CD4-positive, alpha-beta T cell (primary cell): Measurements from ENCODE around the gene ANKS1B. TPM values are rescaled to one million over a fixed set of nuclear protein-coding genes. Genes with fewer than 3 reads are reported as not detected.

ENCODE experiments used
- ATAC-seq: fragments of 200-7000 bp; cut with Tn5 transposase; one replicate; pipeline ENCODE4 v1.10.0; 2022; ENCODE audit warnings: mild to moderate bottlenecking; ENCODE audit not compliant: poor library complexity
- CTCF ChIA-PET: fragments of 350-600 bp; sonication (Branson Sonifier 250); formaldehyde crosslinking; loops from one replicate; lab custom pipeline; 2021; ENCODE audit warnings: antibody characterized with exemption, inconsistent platforms; lab: Charles Lee
- POLR2A ChIA-PET: fragments of 350-600 bp; sonication (Branson Sonifier 250); formaldehyde crosslinking; loops from one replicate; lab custom pipeline; 2021; ENCODE audit warnings: antibody characterized with exemption, inconsistent platforms; lab: Charles Lee
- DNase-seq, 14 experiments: peaks; one replicate each; pipeline ENCODE4 v3.0.0-alpha.2; 2013 to 2020; ENCODE audit warnings: mixed read lengths in 2 of 14
- H3K27ac ChIP-seq, 2 donors: one replicate each; pipeline versions ENCODE4 v1.5.1 to v1.7.0; 2013; ENCODE audit warnings: low read length in 2 of 2, low read depth in 1 of 2, mild to moderate bottlenecking in 1 of 2
- H3K27me3 ChIP-seq, 2 experiments: 1 replicate in 1 of 2; 2 replicates in 1 of 2; pipeline versions ENCODE4 v1.6.1 to v1.7.0; 2013; ENCODE audit warnings: low read length in 2 of 2, control low read depth in 1 of 2, mild to moderate bottlenecking in 1 of 2, moderate library complexity in 1 of 2; ENCODE audit not compliant: insufficient read depth in 2 of 2, control insufficient read depth in 1 of 2
- H3K36me3 ChIP-seq: one replicate; pipeline ENCODE4 v1.6.1; 2013; ENCODE audit warnings: low read length, control low read depth; ENCODE audit not compliant: insufficient read depth
- H3K4me1 ChIP-seq: one replicate; pipeline ENCODE4 v1.6.1; 2013; ENCODE audit warnings: low read length, control low read depth; ENCODE audit not compliant: insufficient read depth
- H3K4me3 ChIP-seq: one replicate; pipeline ENCODE4 v1.5.1; 2013; ENCODE audit warnings: mild to moderate bottlenecking, low read length, moderate library complexity
- H3K9me3 ChIP-seq, 2 experiments: 1 replicate in 1 of 2; 2 replicates in 1 of 2; pipeline versions ENCODE4 v1.6.1 to v1.7.0; 2013; ENCODE audit warnings: low read length in 2 of 2, mild to moderate bottlenecking in 2 of 2, control low read depth in 1 of 2, moderate library complexity in 1 of 2; ENCODE audit not compliant: control insufficient read depth in 1 of 2, insufficient read depth in 1 of 2
- H3K27ac Mint-ChIP-seq: one replicate; pipeline ENCODE4 v1.8.0; 2020; ENCODE audit warnings: mixed read lengths
- H3K27me3 Mint-ChIP-seq: one replicate; pipeline ENCODE4 v1.8.0; 2021; ENCODE audit warnings: mixed read lengths
- H3K36me3 Mint-ChIP-seq: one replicate; pipeline ENCODE4 v1.8.0; 2021; ENCODE audit warnings: low read depth, mixed read lengths
- H3K4me1 Mint-ChIP-seq: one replicate; pipeline ENCODE4 v1.8.0; 2021; ENCODE audit warnings: low read depth, mixed read lengths
- H3K4me3 Mint-ChIP-seq: one replicate; pipeline ENCODE4 v1.8.0; 2020; ENCODE audit warnings: mild to moderate bottlenecking, mixed read lengths
- H3K9me3 Mint-ChIP-seq: one replicate; pipeline ENCODE4 v1.8.0; 2020; ENCODE audit warnings: mixed read lengths
- CTCF ChIP-seq: fragments of 200-600 bp; IDR thresholded peaks from one replicate; pipeline ENCODE4 v1.8.0; 2022; ENCODE audit warnings: antibody characterized with exemption, mild to moderate bottlenecking
- intact Hi-C, 2 experiments: fragments of 100-400 bp; cut with DNase I in 1 of 2; cut with micrococcal nuclease in 1 of 2; formaldehyde crosslinking; loops; one replicate each; pipeline versions ENCODE4 v1.15.1 to v1.9.0; 2023 to 2025; cut with DNase I, micrococcal nuclease
- total RNA-seq, 174 experiments: library from RNA in 2 of 174; stranded (reverse) in 2 of 174; gene quantifications; one replicate each; pipeline ENCODE4 v1.2.3 and lab custom pipeline; 2021 to 2026

ANKS1B gene
- total RNA-seq, 2 experiments from 2014 or later = 0.16 to 1.1 TPM

- intact Hi-C loops = no loop called here
- H3K4me1 ChIP-seq = no peaks in the 10 kb centered on the region
- no peaks in the 10 kb centered on the region for H3K9me3 Mint-ChIP-seq
- H3K9me3 ChIP-seq = no peaks in the 10 kb centered on the region
- no peak overlapping the region for H3K27ac ChIP-seq
- H3K36me3 ChIP-seq = no peaks in the 10 kb centered on the region
- no peak overlapping the region for H3K4me3 ChIP-seq
- ChIA-PET POLR2A (no interaction called here), CTCF (no interaction called here)
- peaks cover 10% of the 10 kb centered on the region for H3K27me3 Mint-ChIP-seq
- TF ChIP-seq CTCF = no peak
- no peaks in the 10 kb centered on the region for H3K4me1 Mint-ChIP-seq
- no peak for DNase-seq
- H3K36me3 Mint-ChIP-seq = no peaks in the 10 kb centered on the region
- ATAC-seq = no peak
- no peak overlapping the region for H3K4me3 Mint-ChIP-seq
- no peak overlapping the region for H3K27ac Mint-ChIP-seq
- H3K27me3 ChIP-seq = no peaks in the 10 kb centered on the region
These were observed 1120.4 kb downstream of the ANKS1B start for GRCh38 chr12:98864363-98864762.

- Mint-ChIP-seq H3K27ac (no peak overlapping the region), H3K9me3 (no peaks in the 10 kb centered on the region), H3K27me3 (peaks cover 2% of the 10 kb centered on the region), H3K4me1 (no peaks in the 10 kb centered on the region), H3K4me3 (no peak overlapping the region), H3K36me3 (no peaks in the 10 kb centered on the region)
- TF ChIP-seq CTCF = no peak
- intact Hi-C loops = no loop called here
- Histone ChIP-seq H3K36me3 (no peaks in the 10 kb centered on the region), H3K27ac (no peak overlapping the region), H3K4me3 (no peak overlapping the region), H3K4me1 (no peaks in the 10 kb centered on the region), H3K27me3 (no peaks in the 10 kb centered on the region), H3K9me3 (no peaks in the 10 kb centered on the region)
- ATAC-seq (no peak), DNase-seq (no peak)
- ChIA-PET CTCF (no interaction called here), POLR2A (no interaction called here)
These were observed 1121.6 kb downstream of the ANKS1B start for GRCh38 chr12:98863167-98863566.

- CTCF ChIA-PET = no interaction called here
- Mint-ChIP-seq H3K4me3 (no peak overlapping the region), H3K4me1 (no peaks in the 10 kb centered on the region), H3K27ac (no peak overlapping the region), H3K27me3 (no peaks in the 10 kb centered on the region), H3K36me3 (no peaks in the 10 kb centered on the region), H3K9me3 (no peaks in the 10 kb centered on the region)
- intact Hi-C loops = no loop called here
- ATAC-seq = no peak
- Histone ChIP-seq H3K27me3 (peaks cover 0 to 4% of the 10 kb centered on the region in 2 experiments), H3K9me3 (no peaks in the 10 kb centered on the region), H3K4me1 (no peaks in the 10 kb centered on the region), H3K27ac (no peak overlapping the region), H3K4me3 (no peak overlapping the region), H3K36me3 (no peaks in the 10 kb centered on the region)
- POLR2A ChIA-PET = no interaction called here
- no peak for DNase-seq
- no peak for TF ChIP-seq CTCF
These were observed 1123.5 kb downstream of the ANKS1B start for GRCh38 chr12:98861251-98861650.
